Breast epithelium (tissue), 4 donors: ENCODE data around the gene CSMD2. TPM values are rescaled to one million over a fixed set of nuclear protein-coding genes. Genes with fewer than 3 reads are reported as not detected.

ENCODE experiments used
- DNase-seq, 2 donors: peaks; one replicate each; pipeline ENCODE4 v3.0.0-alpha.2; 2019; ENCODE audit warnings: low spot score in 2 of 2
- H3K27ac ChIP-seq, 2 donors: fragments of 200-600 bp; sonication (generic) in 1 of 2; one replicate each; pipeline ENCODE4 v1.5.1; 2016 to 2019; ENCODE audit warnings: mild to moderate bottlenecking in 1 of 2
- H3K27me3 ChIP-seq, 2 donors: fragments of 200-600 bp; sonication (generic) in 1 of 2; one replicate each; pipeline versions ENCODE4 v1.5.1 to v1.6.0; 2017 to 2019; ENCODE audit warnings: control low read depth in 1 of 2, mild to moderate bottlenecking in 1 of 2
- H3K36me3 ChIP-seq: fragments of 200-600 bp; one replicate; pipeline ENCODE4 v1.5.1; 2019
- H3K4me1 ChIP-seq, 2 donors: fragments of 200-600 bp; sonication (generic); one replicate each; pipeline ENCODE4 v1.5.1; 2016 to 2019; ENCODE audit warnings: control low read depth in 1 of 2
- H3K4me3 ChIP-seq, 3 donors: fragments of 200-600 bp; sonication (generic); 1 replicate in 2 of 3; 2 replicates in 1 of 3; pipeline ENCODE4 v1.5.1; 2016 to 2019; ENCODE audit warnings: mild to moderate bottlenecking in 3 of 3, moderate library complexity in 2 of 3
- H3K9me3 ChIP-seq, 2 donors: fragments of 200-600 bp; sonication (generic) in 1 of 2; one replicate each; pipeline ENCODE4 v1.5.1; 2016 to 2019; ENCODE audit warnings: control low read depth in 1 of 2
- CTCF ChIP-seq, 3 donors: fragments of 450-650 bp; IDR thresholded peaks; one replicate each; pipeline ENCODE4 v1.5.1; 2016 to 2017; ENCODE audit warnings: antibody characterized with exemption in 3 of 3, mild to moderate bottlenecking in 3 of 3, moderate library complexity in 3 of 3
- POLR2A ChIP-seq: fragments of 450-650 bp; IDR thresholded peaks from one replicate; pipeline ENCODE4 v1.6.1; 2016; ENCODE audit warnings: antibody characterized with exemption, mild to moderate bottlenecking, moderate library complexity
- POLR2AphosphoS5 ChIP-seq, 3 donors: sonication (generic); formaldehyde crosslinking; IDR thresholded peaks; one replicate each; pipeline ENCODE4 v1.6.1; 2017; ENCODE audit warnings: antibody characterized with exemption in 3 of 3
- intact Hi-C: fragments of 100-400 bp; cut with DNase I; formaldehyde crosslinking; loops from one replicate; pipeline ENCODE4 v1.15.1; 2023; ENCODE audit warnings: low total_unique reads
- total RNA-seq, 3 donors: library from RNA; depleted of rRNA; stranded (reverse); fragments of >200 nt; gene quantifications; one replicate each; pipeline ENCODE4 v1.1.0, GENCODE V29; 2016

Gene CSMD2
- total RNA-seq, 3 donors from 2014 or later, result 0.33 to 2.6 (median 0.44) TPM

- Histone ChIP-seq H3K27ac (no peak overlapping the region), H3K4me1 (no peaks in the 10 kb centered on the region), H3K9me3 (no peaks in the 10 kb centered on the region), H3K4me3 (no peak overlapping the region), H3K36me3 (no peaks in the 10 kb centered on the region), H3K27me3 (no peaks in the 10 kb centered on the region)
- no peak for DNase-seq
- intact Hi-C loops, result no loop called here
- no peak for TF ChIP-seq POLR2AphosphoS5 (IDR thresholded peaks at IDR 0.05)
- no peak for TF ChIP-seq POLR2A
- no peak for TF ChIP-seq CTCF (IDR thresholded peaks at IDR 0.05)
These were observed 216.7 kb downstream of the CSMD2 start for GRCh38 chr1:33948291-33948690.

DNA sequence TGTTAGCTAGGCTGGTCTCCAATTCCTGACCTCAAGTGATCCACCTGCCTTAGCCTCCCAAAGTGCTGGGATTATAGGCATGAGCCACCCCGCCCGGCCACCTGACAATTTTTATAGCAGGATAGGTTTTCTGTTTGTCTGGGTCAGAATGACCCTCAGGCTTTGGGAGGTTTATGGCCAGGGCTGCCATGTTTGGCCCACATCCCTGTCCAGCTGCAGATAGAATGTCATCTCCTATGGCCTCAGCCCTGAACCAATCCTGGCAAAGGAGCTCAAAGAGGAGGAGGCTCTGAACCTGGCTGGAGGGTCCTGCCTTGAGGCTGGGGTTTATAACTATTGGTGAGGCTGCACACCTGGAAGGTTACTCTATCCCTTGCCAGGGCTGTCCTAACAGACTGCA, 218.2 kb downstream of the CSMD2 start:
- no peak overlapping the region for H3K27ac ChIP-seq
- intact Hi-C loops, result no loop called here
- no peaks in the 10 kb centered on the region for H3K9me3 ChIP-seq
- no peak for DNase-seq
- H3K27me3 ChIP-seq, result no peaks in the 10 kb centered on the region
- no peak overlapping the region for H3K4me3 ChIP-seq
- TF ChIP-seq POLR2AphosphoS5 (IDR thresholded peaks at IDR 0.05), result no peak
- no peak for TF ChIP-seq POLR2A
- no peak for TF ChIP-seq CTCF (IDR thresholded peaks at IDR 0.05)
- H3K36me3 ChIP-seq, result no peaks in the 10 kb centered on the region
- H3K4me1 ChIP-seq, result no peaks in the 10 kb centered on the region

GRCh38 chr1:33944846-33945245, 220.2 kb downstream of the CSMD2 start:
- intact Hi-C loops, result no loop called here

DNA sequence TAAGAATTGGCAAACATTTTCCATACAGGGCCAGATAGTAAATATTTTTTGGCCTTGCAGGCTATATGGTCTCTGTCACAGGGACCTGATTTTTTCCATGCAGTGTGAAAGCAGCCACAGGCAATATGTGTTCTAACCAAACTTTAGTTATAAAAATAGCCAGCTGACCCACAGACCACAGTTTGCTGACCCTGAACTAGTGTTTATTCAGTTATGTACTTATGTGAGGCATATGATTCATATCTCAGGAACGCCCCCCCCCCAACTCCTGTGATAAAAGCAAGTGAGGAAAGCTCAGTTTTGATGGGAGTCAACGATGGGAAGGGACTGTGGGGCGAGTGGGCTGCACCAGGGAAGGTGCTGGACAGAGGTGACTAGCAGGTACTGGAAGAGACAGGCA, 221.1 kb downstream of the CSMD2 start:
- H3K36me3 ChIP-seq, result no peaks in the 10 kb centered on the region
- DNase-seq, result no peak
- H3K4me1 ChIP-seq, result no peaks in the 10 kb centered on the region
- TF ChIP-seq POLR2AphosphoS5 (IDR thresholded peaks at IDR 0.05) (no peak), POLR2A (no peak), CTCF (IDR thresholded peaks at IDR 0.05) (no peak)
- no peaks in the 10 kb centered on the region for H3K9me3 ChIP-seq
- intact Hi-C loops, result no loop called here
- no peak overlapping the region for H3K27ac ChIP-seq
- no peak overlapping the region for H3K4me3 ChIP-seq
- no peaks in the 10 kb centered on the region for H3K27me3 ChIP-seq

More at GRCh38 chr1:33944846-33945245, 220.2 kb downstream of the CSMD2 start:
- Histone ChIP-seq H3K27ac (no peak overlapping the region), H3K9me3 (no peaks in the 10 kb centered on the region), H3K4me1 (no peaks in the 10 kb centered on the region), H3K27me3 (no peaks in the 10 kb centered on the region), H3K36me3 (no peaks in the 10 kb centered on the region), H3K4me3 (no peak overlapping the region)
- no peak for TF ChIP-seq POLR2AphosphoS5 (IDR thresholded peaks at IDR 0.05)
- no peak for TF ChIP-seq POLR2A
- TF ChIP-seq CTCF (IDR thresholded peaks at IDR 0.05), result no peak
- DNase-seq, result no peak

- DNase-seq, result no peak
- Histone ChIP-seq H3K27me3 (no peaks in the 10 kb centered on the region), H3K36me3 (no peaks in the 10 kb centered on the region), H3K27ac (no peak overlapping the region), H3K4me3 (no peak overlapping the region), H3K4me1 (no peaks in the 10 kb centered on the region), H3K9me3 (no peaks in the 10 kb centered on the region)
- TF ChIP-seq POLR2AphosphoS5 (IDR thresholded peaks at IDR 0.05), result no peak
- TF ChIP-seq POLR2A, result no peak
- no peak for TF ChIP-seq CTCF (IDR thresholded peaks at IDR 0.05)
- intact Hi-C loops, result no loop called here
These were observed 232.2 kb downstream of the CSMD2 start for GRCh38 chr1:33932871-33933270.
